WTC11 (cell line): ENCODE data around the gene ODAD4. TPM values are rescaled to one million over a fixed set of nuclear protein-coding genes. Genes with fewer than 3 reads are reported as not detected.

Experiments used
- ATAC-seq: fragments of 200-7000 bp; cut with Tn5 transposase; 2 replicates; pipeline ENCODE4 v1.10.0; 2021; ENCODE audit warnings: mild to moderate bottlenecking, moderate library complexity
- CTCF ChIA-PET: fragments of 300-600 bp; sonication (Branson Sonifier 250); formaldehyde crosslinking; loops from one replicate; lab custom pipeline; 2021; ENCODE audit warnings: antibody characterized with exemption; lab: Charles Lee
- POLR2A ChIA-PET: fragments of 350-600 bp; sonication (Branson Sonifier 250); formaldehyde crosslinking; loops from one replicate; lab custom pipeline; 2021; ENCODE audit warnings: antibody characterized with exemption; lab: Charles Lee
- DNase-seq: peaks from one replicate; pipeline ENCODE4 v3.0.0; 2021; ENCODE audit warnings: low spot score
- H3K27ac Mint-ChIP-seq: 2 replicates; pipeline ENCODE4 v1.8.0; 2021; ENCODE audit warnings: mixed read lengths
- H3K27me3 Mint-ChIP-seq: 2 replicates; pipeline ENCODE4 v1.8.0; 2021; ENCODE audit warnings: low read depth, mild to moderate bottlenecking, moderate library complexity, mixed read lengths
- H3K36me3 Mint-ChIP-seq: 2 replicates; pipeline ENCODE4 v1.8.0; 2021; ENCODE audit warnings: mixed read lengths
- H3K4me1 Mint-ChIP-seq: 2 replicates; pipeline ENCODE4 v1.8.0; 2022; ENCODE audit warnings: mixed read lengths
- H3K4me3 Mint-ChIP-seq: 2 replicates; pipeline ENCODE4 v1.8.0; 2021; ENCODE audit warnings: mild to moderate bottlenecking, moderate library complexity, mixed read lengths
- H3K9me3 Mint-ChIP-seq: 2 replicates; pipeline ENCODE4 v1.8.0; 2021; ENCODE audit warnings: mixed read lengths
- CREB1 ChIP-seq: sonication (generic); formaldehyde crosslinking; IDR thresholded peaks from 2 replicates; pipeline ENCODE4 v1.8.0; 2023; ENCODE audit warnings: mild to moderate bottlenecking, missing genetic modification reagents
- E2F1 ChIP-seq: sonication (generic); formaldehyde crosslinking; IDR thresholded peaks from 2 replicates; pipeline ENCODE4 v1.8.0; 2022; ENCODE audit warnings: mild to moderate bottlenecking, missing genetic modification reagents
- ERG ChIP-seq: fragments of 250-450 bp; sonication (Bioruptor Pico); IDR thresholded peaks from 2 replicates; pipeline ENCODE4 v1.8.0; 2021; ENCODE audit warnings: mild to moderate bottlenecking
- GRHL2 ChIP-seq: fragments of 250-450 bp; sonication (Bioruptor Pico); IDR thresholded peaks from 2 replicates; pipeline ENCODE4 v1.8.0; 2022; ENCODE audit warnings: mild to moderate bottlenecking, moderate library complexity; ENCODE audit not compliant: insufficient replicate concordance, severe bottlenecking
- IRF1 ChIP-seq: sonication (generic); formaldehyde crosslinking; IDR thresholded peaks from 2 replicates; pipeline ENCODE4 v1.8.0; 2023; ENCODE audit warnings: missing genetic modification reagents
- KAT7 ChIP-seq: sonication (generic); formaldehyde crosslinking; IDR thresholded peaks from 2 replicates; pipeline ENCODE4 v1.8.1; 2023; ENCODE audit warnings: missing genetic modification reagents, mild to moderate bottlenecking, borderline replicate concordance
- MYBL2 ChIP-seq: sonication (generic); formaldehyde crosslinking; IDR thresholded peaks from 2 replicates; pipeline ENCODE4 v1.8.1; 2023; ENCODE audit warnings: mild to moderate bottlenecking, moderate library complexity, missing genetic modification reagents
- PRRX2 ChIP-seq: fragments of 250-450 bp; sonication (Bioruptor Pico); IDR thresholded peaks from 2 replicates; pipeline ENCODE4 v1.8.0; 2021; ENCODE audit warnings: mild to moderate bottlenecking
- SMAD3 ChIP-seq: sonication (generic); formaldehyde crosslinking; IDR thresholded peaks from 2 replicates; pipeline ENCODE4 v1.8.0; 2022; ENCODE audit warnings: missing genetic modification reagents, mild to moderate bottlenecking, borderline replicate concordance
- TCF7 ChIP-seq: sonication (generic); formaldehyde crosslinking; IDR thresholded peaks from 2 replicates; pipeline ENCODE4 v1.8.0; 2022; ENCODE audit warnings: mild to moderate bottlenecking, low read depth, missing genetic modification reagents, moderate library complexity
- TEAD1 ChIP-seq: sonication (generic); formaldehyde crosslinking; IDR thresholded peaks from 2 replicates; pipeline ENCODE4 v1.8.0; 2022; ENCODE audit warnings: mild to moderate bottlenecking, missing genetic modification reagents
- TEAD4 ChIP-seq: sonication (generic); formaldehyde crosslinking; IDR thresholded peaks from 2 replicates; pipeline ENCODE4 v1.8.0; 2022; ENCODE audit warnings: mild to moderate bottlenecking, missing genetic modification reagents
- TP53 ChIP-seq: sonication (generic); formaldehyde crosslinking; IDR thresholded peaks from 2 replicates; pipeline ENCODE4 v1.8.1; 2023; ENCODE audit warnings: mild to moderate bottlenecking, missing genetic modification reagents
- USF2 ChIP-seq: sonication (generic); formaldehyde crosslinking; IDR thresholded peaks from 2 replicates; pipeline ENCODE4 v1.8.1; 2023; ENCODE audit warnings: mild to moderate bottlenecking, missing genetic modification reagents, moderate library complexity
- ZNF232 ChIP-seq: sonication (generic); formaldehyde crosslinking; IDR thresholded peaks from 2 replicates; pipeline ENCODE4 v1.8.0; 2022; ENCODE audit warnings: mild to moderate bottlenecking, missing genetic modification reagents
- ZNF263 ChIP-seq: sonication (generic); formaldehyde crosslinking; IDR thresholded peaks from 2 replicates; pipeline ENCODE4 v1.8.1; 2022; ENCODE audit warnings: low read depth, mild to moderate bottlenecking, moderate library complexity, missing genetic modification reagents
- ZNF416 ChIP-seq: fragments of 250-450 bp; sonication (Bioruptor Pico); IDR thresholded peaks from 2 replicates; pipeline ENCODE4 v1.9.0; 2021; ENCODE audit warnings: mild to moderate bottlenecking, inconsistent platforms
- ZNF532 ChIP-seq: fragments of 250-450 bp; sonication (Bioruptor Pico); IDR thresholded peaks from 2 replicates; pipeline ENCODE4 v1.9.0; 2021; ENCODE audit warnings: mild to moderate bottlenecking, borderline replicate concordance
- total RNA-seq: library from RNA; stranded (reverse); gene quantifications from 3 replicates; pipeline ENCODE4 v1.2.3, GENCODE V29; 2021

The ODAD4 gene
- total RNA-seq, 1 experiment from 2014 or later = 1.9 TPM

GRCh38 chr17:41973408-41973811 is 43.0 kb downstream of the ODAD4 start:
- Mint-ChIP-seq H3K4me1 (no peaks in the 10 kb centered on the region), H3K4me3 (no peak overlapping the region), H3K36me3 (peaks cover 45% of the 10 kb centered on the region)
- POLR2A ChIA-PET = no interaction called here
- TF ChIP-seq ZNF416 (CRISPR knock-in tag) (no peak), SMAD3 (no peak), CREB1 (CRISPR knock-in tag) (no peak), PRRX2 (no peak)
- TF ChIP-seq, all 79 proteins: peak for 0
- DNase-seq (no peak), ATAC-seq (no peak)
- no peaks in the 10 kb centered on the region for H3K9me3 Mint-ChIP-seq
- CTCF ChIA-PET = interaction anchor here (0.8 to 1.6 kb wide), 2 partner anchors 14 to 187 kb away, joined by 3 read pairs; partner anchors contain the start of gene JUP
- no peak overlapping the region for H3K27ac Mint-ChIP-seq
- no peaks in the 10 kb centered on the region for H3K27me3 Mint-ChIP-seq

- no peak for ATAC-seq
- ChIA-PET POLR2A (no interaction called here), CTCF (no interaction called here)
- Mint-ChIP-seq H3K27me3 (no peaks in the 10 kb centered on the region), H3K4me1 (no peaks in the 10 kb centered on the region), H3K36me3 (peaks cover 48% of the 10 kb centered on the region)
- TF ChIP-seq USF2 (CRISPR knock-in tag) = no peak
- no peak for TF ChIP-seq TP53 (CRISPR knock-in tag)
- no peak for TF ChIP-seq ZNF416 (CRISPR knock-in tag)
- no peak for TF ChIP-seq MYBL2 (CRISPR knock-in tag)
- TF ChIP-seq E2F1 (CRISPR knock-in tag) = no peak
- TF ChIP-seq KAT7 (CRISPR knock-in tag) = no peak
- TF ChIP-seq TEAD4 (CRISPR knock-in tag) = no peak
- no peak for TF ChIP-seq GRHL2 (CRISPR knock-in tag)
- TF ChIP-seq ERG (CRISPR knock-in tag) = no peak
- no peak for TF ChIP-seq ZNF532 (CRISPR knock-in tag)
- TF ChIP-seq ZNF263 (CRISPR knock-in tag) = no peak
- TF ChIP-seq IRF1 = no peak
- no peak for TF ChIP-seq ZNF232 (CRISPR knock-in tag)
- TF ChIP-seq TCF7 (CRISPR knock-in tag) = no peak
- TF ChIP-seq TEAD1 (CRISPR knock-in tag) = no peak
- TF ChIP-seq, all 79 proteins: peak for 0
- Mint-ChIP-seq H3K9me3 (no peaks in the 10 kb centered on the region), H3K4me3 (no peak overlapping the region), H3K27ac (no peak overlapping the region)
- DNase-seq = no peak
These were observed 43.6 kb downstream of the ODAD4 start for GRCh38 chr17:41974031-41974430.
